Measurements from ENCODE around the gene CCDC7.

CCDC7 gene

DNA sequence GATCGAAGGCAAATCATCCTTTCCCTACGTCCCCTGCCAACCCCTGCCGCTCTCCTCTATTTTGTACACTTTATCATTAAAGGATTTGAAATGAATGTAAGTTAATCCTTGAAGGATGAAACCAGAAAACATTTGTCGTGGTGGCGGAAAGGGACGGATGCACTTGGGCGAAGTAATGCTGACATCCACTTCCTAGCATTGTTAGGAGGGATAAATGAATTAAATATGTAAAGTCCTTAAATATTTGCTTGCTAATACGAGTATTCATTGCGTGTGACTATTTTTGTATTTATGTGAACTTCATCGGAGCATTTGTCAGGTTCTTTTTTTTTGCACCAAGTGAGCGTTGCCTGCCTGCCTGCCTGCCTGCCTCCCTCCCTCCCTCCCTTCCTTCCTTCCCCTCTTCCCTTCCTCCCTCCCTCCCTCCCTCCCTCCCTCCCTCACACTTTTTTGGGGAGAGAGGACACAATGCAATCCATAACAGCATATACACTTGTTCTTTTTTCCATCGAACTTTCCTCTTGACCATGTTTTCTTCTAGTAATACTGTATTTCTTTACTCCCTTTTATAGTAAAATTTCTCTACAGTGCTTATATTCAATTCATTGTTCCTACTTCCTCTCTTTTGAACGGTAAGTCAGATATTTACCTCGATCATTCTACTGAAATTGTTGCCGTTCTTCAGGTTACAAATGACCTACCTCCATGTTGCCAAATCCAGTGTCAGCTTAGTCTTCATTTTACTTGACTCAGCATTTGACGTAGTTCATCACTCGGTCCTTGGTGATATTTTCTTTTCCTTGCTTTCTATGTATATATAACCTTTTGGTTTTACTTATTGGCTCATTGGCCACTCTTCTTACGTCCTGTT lies 831 bp downstream of the CCDC7 start:
- TF ChIP-seq, protein P1, sequence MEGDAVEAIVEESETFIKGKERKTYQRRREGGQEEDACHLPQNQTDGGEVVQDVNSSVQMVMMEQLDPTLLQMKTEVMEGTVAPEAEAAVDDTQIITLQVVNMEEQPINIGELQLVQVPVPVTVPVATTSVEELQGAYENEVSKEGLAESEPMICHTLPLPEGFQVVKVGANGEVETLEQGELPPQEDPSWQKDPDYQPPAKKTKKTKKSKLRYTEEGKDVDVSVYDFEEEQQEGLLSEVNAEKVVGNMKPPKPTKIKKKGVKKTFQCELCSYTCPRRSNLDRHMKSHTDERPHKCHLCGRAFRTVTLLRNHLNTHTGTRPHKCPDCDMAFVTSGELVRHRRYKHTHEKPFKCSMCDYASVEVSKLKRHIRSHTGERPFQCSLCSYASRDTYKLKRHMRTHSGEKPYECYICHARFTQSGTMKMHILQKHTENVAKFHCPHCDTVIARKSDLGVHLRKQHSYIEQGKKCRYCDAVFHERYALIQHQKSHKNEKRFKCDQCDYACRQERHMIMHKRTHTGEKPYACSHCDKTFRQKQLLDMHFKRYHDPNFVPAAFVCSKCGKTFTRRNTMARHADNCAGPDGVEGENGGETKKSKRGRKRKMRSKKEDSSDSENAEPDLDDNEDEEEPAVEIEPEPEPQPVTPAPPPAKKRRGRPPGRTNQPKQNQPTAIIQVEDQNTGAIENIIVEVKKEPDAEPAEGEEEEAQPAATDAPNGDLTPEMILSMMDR (conservative IDR thresholded peaks at IDR 0.05; ENCODE audit: control insufficient read depth, insufficient read depth, low read depth, low read length): no peak
- peak; percentile 57 for DNase-seq (ENCODE audit: low read depth)
- H3K4me3 ChIP-seq (ENCODE audit: control insufficient read depth, low read depth, low read length): peak overlapping the region; percentile 86

DNA sequence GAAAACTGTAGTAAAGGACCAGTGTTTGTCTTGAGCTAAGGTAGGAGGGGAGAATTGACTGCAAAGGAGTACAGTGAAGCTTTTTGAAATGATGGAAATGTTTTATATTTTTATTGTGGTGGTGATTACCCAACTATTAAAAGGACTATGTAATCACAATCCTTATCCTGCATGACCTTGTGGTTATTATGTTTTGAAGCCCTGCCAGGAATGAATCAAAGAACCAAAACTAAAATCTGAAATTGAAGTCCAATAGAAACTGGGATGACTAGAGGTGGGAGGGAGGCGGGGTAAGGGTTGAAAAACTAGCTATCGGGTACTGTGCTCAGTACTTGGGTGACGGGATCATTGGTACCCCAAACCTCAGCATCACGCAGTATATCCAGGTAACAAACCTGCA lies 8.2 kb downstream of the CCDC7 start:
- peak; percentile 8 for DNase-seq (ENCODE audit: low read depth)
- H3K4me3 ChIP-seq (ENCODE audit: control insufficient read depth, low read depth, low read length): no peak overlapping the region
- TF ChIP-seq, protein P1 (conservative IDR thresholded peaks at IDR 0.05; ENCODE audit: control insufficient read depth, insufficient read depth, low read depth, low read length): no peak

DNA sequence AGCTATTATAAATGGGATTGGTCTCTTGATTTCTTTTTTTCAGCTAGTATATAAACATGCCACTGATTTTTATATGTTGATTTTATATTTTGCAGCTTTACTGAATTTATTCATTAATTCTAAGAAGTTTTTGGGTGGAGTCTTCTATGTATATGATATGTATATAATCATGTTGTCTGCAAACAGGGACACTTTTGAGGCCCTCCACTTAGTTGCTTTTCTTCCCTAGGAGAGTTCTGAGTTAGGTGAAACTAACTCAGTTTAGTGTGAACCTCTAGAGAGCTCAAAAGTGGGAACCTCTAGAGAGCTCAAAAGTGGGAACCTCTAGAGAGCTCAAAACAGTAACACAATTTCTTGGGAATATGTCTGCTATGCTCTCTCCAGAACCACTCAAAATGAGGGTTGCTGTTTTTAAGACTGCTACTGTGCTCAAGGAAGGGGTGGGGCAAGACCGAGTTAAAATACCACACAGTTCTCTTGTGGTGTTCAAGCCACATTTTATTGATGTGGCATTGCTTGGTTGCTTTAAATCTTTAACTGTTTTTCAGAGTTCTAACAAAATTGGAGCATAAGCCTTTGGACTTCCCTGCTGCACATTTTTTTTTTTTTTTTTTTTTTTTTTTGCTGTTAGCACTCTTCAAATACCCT lies 13.2 kb downstream of the CCDC7 start:
- no peak for DNase-seq (ENCODE audit: low read depth)
- no peak overlapping the region for H3K4me3 ChIP-seq (ENCODE audit: control insufficient read depth, low read depth, low read length)

DNA sequence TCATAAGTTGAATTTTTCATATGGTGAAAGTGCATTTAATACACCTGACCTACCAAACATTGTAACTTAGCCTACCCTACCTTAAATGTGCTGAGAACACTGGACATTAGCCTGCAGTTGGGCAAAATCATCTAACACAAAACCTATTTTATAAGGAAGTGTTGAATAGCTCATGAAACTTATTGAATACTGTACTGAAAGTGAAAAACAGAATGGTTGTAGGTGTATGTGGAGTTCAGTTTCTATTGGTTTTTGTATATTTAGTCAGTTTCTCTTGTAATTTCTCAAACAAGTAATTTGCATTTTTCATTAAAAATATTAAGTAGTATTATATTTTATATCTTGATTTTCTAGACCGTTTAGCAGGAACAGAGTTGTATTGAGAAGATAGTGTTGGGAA lies 15.3 kb downstream of the CCDC7 start:
- TF ChIP-seq, protein P1 (conservative IDR thresholded peaks at IDR 0.05; ENCODE audit: control insufficient read depth, insufficient read depth, low read depth, low read length): no peak
- DNase-seq (ENCODE audit: low read depth): no peak
- no peak overlapping the region for H3K4me3 ChIP-seq (ENCODE audit: control insufficient read depth, low read depth, low read length)

More for the DNA sequence above, 13.2 kb downstream of the CCDC7 start:
- TF ChIP-seq, protein P1 (conservative IDR thresholded peaks at IDR 0.05; ENCODE audit: control insufficient read depth, insufficient read depth, low read depth, low read length): no peak

DNA sequence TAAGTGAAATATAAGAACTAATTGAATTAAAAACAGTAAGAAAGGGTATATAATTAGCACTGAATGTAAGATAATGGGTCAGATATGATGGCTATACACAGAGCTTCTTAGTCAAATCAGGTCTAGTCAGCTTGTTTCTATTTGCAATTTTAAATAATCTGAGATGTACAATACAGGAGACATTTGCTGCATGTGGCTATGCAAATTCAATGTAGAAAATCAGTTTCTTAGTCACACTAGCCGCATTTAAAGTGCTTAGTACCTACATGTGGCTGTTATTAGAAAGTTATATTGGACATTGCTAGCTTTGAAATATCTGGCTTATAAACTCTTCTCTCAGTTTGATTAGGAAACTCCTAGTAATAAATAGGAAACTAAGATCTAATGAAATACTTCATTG lies 25.3 kb downstream of the CCDC7 start:
- TF ChIP-seq, protein P1 (conservative IDR thresholded peaks at IDR 0.05; ENCODE audit: control insufficient read depth, insufficient read depth, low read depth, low read length): no peak
- no peak overlapping the region for H3K4me3 ChIP-seq (ENCODE audit: control insufficient read depth, low read depth, low read length)
- no peak for DNase-seq (ENCODE audit: low read depth)

DNA sequence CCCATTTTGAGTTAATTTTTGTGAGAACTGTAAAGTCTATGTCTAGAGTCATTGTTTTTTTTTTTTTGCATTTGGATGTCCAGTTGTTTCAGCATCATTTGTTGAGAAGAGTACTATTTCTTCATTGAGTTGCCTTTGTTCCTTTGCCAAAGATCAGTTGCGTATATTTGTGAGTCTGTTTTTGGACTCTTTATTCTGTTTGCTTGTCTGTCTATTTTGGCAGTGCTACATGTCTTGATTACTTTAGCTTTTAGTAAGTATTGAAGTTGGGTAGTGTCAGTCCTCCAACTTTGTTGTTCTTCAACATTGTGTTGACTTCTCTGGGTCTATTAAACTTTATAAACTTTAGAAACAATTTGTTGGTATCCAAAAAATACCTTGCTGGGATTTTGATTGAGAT lies 31.6 kb downstream of the CCDC7 start:
- TF ChIP-seq, protein P1 (conservative IDR thresholded peaks at IDR 0.05; ENCODE audit: control insufficient read depth, insufficient read depth, low read depth, low read length): no peak
- no peak for DNase-seq (ENCODE audit: low read depth)
- H3K4me3 ChIP-seq (ENCODE audit: control insufficient read depth, low read depth, low read length): no peak overlapping the region

Measured in fibroblast of mammary gland (primary cell).